GM18511 (cell line): ENCODE measurements around the gene SH3RF2.
"Not testable (repeated sequence)": the region's sequence is repeated elsewhere in the genome, so short reads cannot be mapped to it uniquely, and the experiment has no call there.

Experiments used
- ATAC-seq: cut with Tn5 transposase; IDR thresholded peaks from one replicate; pipeline ENCODE4 v1.9.1; 2021; ENCODE audit warnings: mild to moderate bottlenecking, moderate library complexity; ENCODE audit not compliant: unreplicated experiment

SH3RF2 gene

GRCh38 chr5:145976431-145977155 is 40.2 kb downstream of the SH3RF2 start:
- ATAC-seq, result peak; percentile 80

DNA sequence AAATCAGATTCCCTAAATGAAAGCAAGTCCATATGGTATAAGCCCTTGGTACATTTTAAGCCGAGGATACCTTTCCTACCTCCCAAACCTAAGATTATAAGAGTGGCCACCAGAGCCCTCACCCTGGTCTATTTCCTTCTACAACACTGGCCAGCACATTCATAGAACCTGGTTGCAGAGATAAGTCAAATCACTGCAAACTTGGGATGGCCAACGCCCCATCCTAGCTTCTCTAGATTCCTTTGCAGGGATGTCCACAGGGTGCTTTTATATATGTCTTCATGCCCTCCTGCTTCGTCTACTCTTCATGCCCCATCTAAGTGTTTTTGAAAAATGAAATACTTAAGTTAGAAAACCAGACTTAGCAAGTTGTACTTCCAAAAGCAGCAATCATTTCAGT is 41.8 kb downstream of the SH3RF2 start:
- no peak for ATAC-seq

DNA sequence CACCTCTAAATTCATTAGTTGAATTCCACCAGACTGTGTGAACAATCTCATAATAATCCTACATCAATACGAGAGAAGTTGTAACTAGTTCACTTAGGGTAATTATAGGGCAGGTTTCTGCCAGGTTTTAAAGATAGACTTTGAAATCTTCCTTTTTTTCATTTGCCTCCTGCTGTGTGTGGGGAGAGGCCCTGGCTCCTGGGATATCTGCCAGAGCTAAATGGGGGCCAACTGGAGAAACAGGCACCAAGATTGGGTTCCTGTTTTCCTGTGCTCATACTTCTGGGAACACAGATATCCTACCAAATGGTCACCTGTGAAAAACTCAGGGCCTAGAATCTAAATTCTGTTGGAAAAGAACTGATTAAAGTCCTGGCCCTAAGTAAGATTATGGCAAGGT is 42.3 kb downstream of the SH3RF2 start:
- no peak for ATAC-seq

- ATAC-seq, result no peak
These were observed 43.2 kb downstream of the SH3RF2 start for GRCh38 chr5:145979270-145980223.

- no peak for ATAC-seq
These were observed 43.9 kb downstream of the SH3RF2 start for GRCh38 chr5:145980259-145980658.

- ATAC-seq, result no peak
These were observed 44.3 kb downstream of the SH3RF2 start for GRCh38 chr5:145980718-145981117.

DNA sequence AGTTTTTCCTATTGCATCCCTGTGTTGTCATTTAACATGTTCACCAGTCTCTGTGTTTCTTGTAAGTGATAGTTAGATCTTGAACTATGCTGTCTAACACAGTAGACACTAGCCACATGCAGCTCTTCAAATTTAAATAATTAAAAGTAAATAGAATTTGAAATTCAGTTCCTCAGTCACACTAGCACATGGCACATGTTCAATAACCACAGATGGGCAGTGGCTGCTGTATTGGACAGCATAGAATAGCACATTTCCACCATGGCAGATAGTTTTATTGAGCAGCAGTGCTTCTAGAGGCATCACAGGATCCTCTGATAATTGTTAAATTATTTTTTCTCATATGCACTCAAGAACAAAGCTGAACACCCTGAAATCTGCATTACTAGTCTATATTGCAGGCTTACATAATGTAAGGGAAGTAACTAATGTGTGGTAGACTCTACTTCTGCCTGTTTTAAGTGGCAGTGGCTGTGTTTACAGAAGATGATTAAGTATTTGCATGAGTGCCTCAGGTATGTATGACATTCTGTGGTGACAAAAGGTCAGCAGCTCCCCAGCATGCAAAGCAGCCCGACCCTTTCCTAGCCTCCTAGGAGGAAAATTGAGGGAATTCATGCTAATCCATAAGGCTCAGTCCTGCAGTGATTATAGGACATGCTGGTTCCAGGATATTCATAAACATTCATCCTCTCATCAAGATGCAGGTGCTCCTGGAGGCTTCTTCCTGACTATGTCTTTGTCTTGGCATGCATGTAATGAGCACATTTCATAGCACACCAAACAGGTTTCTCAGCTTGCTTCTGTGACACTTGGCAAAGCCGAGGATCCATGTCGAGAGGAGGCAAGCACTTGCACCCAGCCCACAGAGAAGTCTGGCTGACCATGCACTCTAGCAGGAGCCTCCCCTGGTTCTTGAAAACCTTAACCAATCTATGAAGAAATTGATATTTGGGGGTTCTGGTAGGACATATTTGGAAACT is 45.5 kb downstream of the SH3RF2 start:
- ATAC-seq, result no peak

- ATAC-seq, result no peak
These were observed 46.4 kb downstream of the SH3RF2 start for GRCh38 chr5:145982572-145983318.

DNA sequence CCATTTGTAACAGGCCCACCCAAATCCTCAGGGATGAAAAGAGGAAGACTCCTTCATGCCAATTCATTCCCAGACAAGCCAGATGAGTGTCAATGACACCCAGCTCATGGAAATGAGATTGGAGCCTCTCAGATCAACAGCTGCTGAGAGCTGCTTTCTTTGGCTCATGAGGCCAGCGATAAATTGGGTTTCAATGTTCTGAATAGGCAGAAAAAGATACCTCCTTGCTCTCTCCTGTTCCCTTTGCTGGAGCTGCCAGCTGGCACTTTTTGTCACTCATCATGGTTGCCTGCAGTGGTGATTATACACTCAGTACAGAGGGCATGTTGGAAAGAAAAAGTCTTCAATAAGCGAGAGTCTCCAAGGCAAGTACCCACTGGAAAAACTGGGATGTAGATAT is 47.1 kb downstream of the SH3RF2 start:
- no peak for ATAC-seq

GRCh38 chr5:145984072-145984471 is 47.7 kb downstream of the SH3RF2 start:
- no peak for ATAC-seq

- no peak for ATAC-seq
These were observed 51.5 kb downstream of the SH3RF2 start for GRCh38 chr5:145987856-145988255.

- ATAC-seq, result no peak
These were observed 52.6 kb downstream of the SH3RF2 start for GRCh38 chr5:145988993-145989392.

DNA sequence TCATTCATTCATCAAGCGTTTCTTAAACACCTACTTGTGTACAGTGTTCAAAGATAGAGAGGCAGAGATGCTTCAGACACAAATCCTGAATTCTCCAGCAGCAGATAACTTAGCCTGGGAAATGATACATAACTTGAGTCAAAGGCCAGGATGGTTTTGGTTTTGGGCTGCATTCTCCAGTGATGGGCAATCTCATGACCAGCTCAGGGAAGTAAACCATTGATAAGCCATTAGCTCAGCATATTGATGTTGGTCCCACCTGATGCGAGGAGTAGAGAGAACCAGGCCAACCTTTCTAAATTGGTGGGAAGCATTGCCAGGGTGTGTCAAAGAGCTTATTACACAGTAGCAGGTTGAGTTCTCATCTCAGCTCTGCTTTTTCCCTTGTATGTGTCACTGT is 53.0 kb downstream of the SH3RF2 start:
- no peak for ATAC-seq

GRCh38 chr5:145990170-145990569 is 53.8 kb downstream of the SH3RF2 start:
- ATAC-seq, result no peak

- no peak for ATAC-seq
These were observed 54.7 kb downstream of the SH3RF2 start for GRCh38 chr5:145991044-145991575.

- ATAC-seq, result not testable (repeated sequence)
These were observed 57.2 kb downstream of the SH3RF2 start for GRCh38 chr5:145993538-145993937.

DNA sequence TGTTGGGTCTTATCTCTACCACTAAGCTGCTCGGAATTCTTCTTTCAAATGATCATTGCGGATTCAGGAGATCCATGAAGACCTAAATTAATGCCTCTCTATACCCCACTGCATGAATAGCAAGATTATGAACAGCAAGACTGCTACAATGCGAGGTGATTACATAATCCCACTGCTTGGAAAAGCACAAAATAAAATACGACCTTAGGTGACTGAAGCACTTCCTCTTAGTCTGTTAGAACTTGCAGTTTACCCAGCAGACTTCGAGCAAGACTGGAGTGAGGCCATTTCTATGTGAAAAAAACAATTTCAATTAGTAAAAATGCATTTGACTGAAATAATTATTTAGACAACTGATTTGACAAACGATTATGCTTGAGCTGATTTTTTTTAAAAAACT is 59.8 kb downstream of the SH3RF2 start:
- no peak for ATAC-seq

DNA sequence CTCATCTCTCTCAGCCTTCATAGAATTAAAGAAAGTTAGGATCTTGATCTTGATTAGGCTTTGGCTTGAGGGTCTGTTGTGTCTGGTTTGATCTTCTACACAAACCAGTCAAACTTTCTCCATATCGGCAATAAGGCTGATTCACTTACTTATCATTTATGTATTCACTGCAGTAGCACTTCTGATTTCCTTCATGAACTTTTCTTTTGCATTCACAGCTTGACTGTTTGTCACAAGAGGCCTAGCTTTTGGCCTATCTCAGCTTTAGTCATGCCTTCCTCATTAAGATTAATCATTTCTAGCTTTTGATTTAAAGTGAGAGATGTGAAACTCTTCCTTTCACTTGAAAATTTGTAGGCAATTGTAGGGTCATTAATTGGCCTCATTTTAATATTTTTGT is 62.8 kb downstream of the SH3RF2 start:
- peak; percentile 61 for ATAC-seq

DNA sequence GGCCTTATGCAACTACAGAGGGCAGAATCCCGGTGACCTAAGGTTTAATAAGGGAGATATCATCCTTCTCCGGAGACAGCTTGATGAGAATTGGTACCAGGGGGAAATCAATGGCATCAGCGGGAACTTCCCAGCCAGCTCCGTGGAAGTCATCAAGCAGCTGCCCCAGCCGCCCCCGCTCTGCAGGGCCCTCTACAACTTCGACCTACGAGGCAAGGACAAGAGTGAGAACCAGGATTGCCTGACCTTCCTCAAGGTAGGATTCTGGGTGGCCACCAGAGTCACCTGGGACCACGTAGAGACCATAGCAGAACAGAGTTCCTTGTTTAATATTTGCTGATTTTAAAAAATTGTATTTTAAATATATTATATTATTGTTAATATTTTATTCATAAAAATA is 63.7 kb downstream of the SH3RF2 start:
- no peak for ATAC-seq
